HG02943 (cell line): Measurements from ENCODE around the gene P3R3URF.
A peak's percentile ranks its signal among the peaks of the same experiment; 100 is the strongest.

ENCODE experiments used
- ATAC-seq: cut with Tn5 transposase; IDR thresholded peaks from one replicate; pipeline ENCODE4 v1.9.1; 2021; ENCODE audit warnings: mild to moderate bottlenecking, low read depth, moderate library complexity; ENCODE audit not compliant: unreplicated experiment

The P3R3URF gene

GRCh38 chr1:46174448-46175231, 1.6 kb downstream of the P3R3URF start, which contains the start of gene TSPAN1:
Gene TSPAN1, plus strand, starts transcription at chr1:46175087. Its CDS starts 6,021 bp downstream, at chr1:46181108.
- ATAC-seq = no peak

- no peak for ATAC-seq
These were observed 2.9 kb downstream of the P3R3URF start for GRCh38 chr1:46173361-46173856.

GRCh38 chr1:46172321-46172720, 4.0 kb downstream of the P3R3URF start:
- no peak for ATAC-seq

- no peak for ATAC-seq
These were observed 4.4 kb downstream of the P3R3URF start for GRCh38 chr1:46171871-46172270.

- no peak for ATAC-seq
These were observed 4.9 kb downstream of the P3R3URF start for GRCh38 chr1:46171351-46171750.

- ATAC-seq = no peak
These were observed 6.4 kb downstream of the P3R3URF start for GRCh38 chr1:46169811-46170454.

- no peak for ATAC-seq
These were observed 7.8 kb downstream of the P3R3URF start for GRCh38 chr1:46168477-46168876.

- ATAC-seq = no peak
These were observed 9.5 kb downstream of the P3R3URF start for GRCh38 chr1:46166521-46167462.

- no peak for ATAC-seq
These were observed 16.1 kb downstream of the P3R3URF start for GRCh38 chr1:46160212-46160611.

GRCh38 chr1:46159516-46159915, 16.8 kb downstream of the P3R3URF start:
- ATAC-seq = no peak

- peak; percentile 76 for ATAC-seq
These were observed 17.7 kb downstream of the P3R3URF start for GRCh38 chr1:46158312-46159281.

GRCh38 chr1:46157916-46158311, 18.4 kb downstream of the P3R3URF start:
- ATAC-seq = no peak

- no peak for ATAC-seq
These were observed 22.6 kb downstream of the P3R3URF start for GRCh38 chr1:46153732-46154131.

- ATAC-seq = no peak
These were observed 23.1 kb downstream of the P3R3URF start for GRCh38 chr1:46153228-46153627.

- ATAC-seq = no peak
These were observed 24.3 kb downstream of the P3R3URF start for GRCh38 chr1:46152016-46152415.

- ATAC-seq = no peak
These were observed 26.2 kb downstream of the P3R3URF start for GRCh38 chr1:46150085-46150484.

- ATAC-seq = no peak
These were observed 28.0 kb downstream of the P3R3URF start for GRCh38 chr1:46148318-46148717.

GRCh38 chr1:46137916-46138315, 38.4 kb downstream of the P3R3URF start:
- ATAC-seq = no peak

- no peak for ATAC-seq
These were observed 39.6 kb downstream of the P3R3URF start for GRCh38 chr1:46136711-46137110.
